IMR-90 (cell line): ENCODE measurements around the gene H2BK1. TPM values are rescaled to one million over a fixed set of nuclear protein-coding genes. Genes with fewer than 3 reads are reported as not detected.

Experiments used
- ATAC-seq: fragments of 200-7000 bp; cut with Tn5 transposase; 2 replicates; pipeline ENCODE4 v1.9.1; 2020; ENCODE audit warnings: low read depth, mild to moderate bottlenecking, moderate library complexity
- BruUV-seq: library from RNA; stranded (reverse); fragments of 400-500 nt; replicated peaks from 2 replicates; lab custom pipeline; 2021; lab: Mats Ljungman, UMichigan
- CTCF ChIA-PET: fragments of 300-600 bp; formaldehyde crosslinking; extraction: SDS; loops from one replicate; lab custom pipeline; 2021; ENCODE audit warnings: antibody characterized with exemption; lab: Yijun Ruan, JAX
- POLR2A ChIA-PET: fragments of 300-600 bp; sonication (Branson Sonifier 250); formaldehyde crosslinking; loops from one replicate; lab custom pipeline; 2022; ENCODE audit warnings: antibody characterized with exemption; ENCODE audit not compliant: unreplicated experiment; lab: Charles Lee
- DNase-seq: peaks from one replicate; pipeline ENCODE4 v3.0.0; 2013
- H2AFZ ChIP-seq: replicated peaks from 2 replicates; pipeline ENCODE3; 2013; ENCODE audit warnings: low read length, mild to moderate bottlenecking; ENCODE audit not compliant: poor library complexity
- H2AK5ac ChIP-seq: 2 replicates; pipeline ENCODE4 v1.6.1; 2013; ENCODE audit warnings: low read depth, low read length, inconsistent platforms
- H2AK9ac ChIP-seq: replicated peaks from 2 replicates; pipeline ENCODE3; 2013; ENCODE audit warnings: mild to moderate bottlenecking, low read depth, low read length, moderate library complexity; ENCODE audit not compliant: poor library complexity
- H2BK120ac ChIP-seq: 2 replicates; pipeline ENCODE4 v1.6.1; 2013; ENCODE audit warnings: low read depth, low read length, inconsistent platforms
- H2BK15ac ChIP-seq: 3 replicates; pipeline ENCODE4 v1.6.1; 2013; ENCODE audit warnings: low read depth, low read length, inconsistent platforms
- H2BK20ac ChIP-seq: 2 replicates; pipeline ENCODE4 v1.6.1; 2013; ENCODE audit warnings: low read depth, mild to moderate bottlenecking, inconsistent platforms, low read length, moderate library complexity
- H2BK5ac ChIP-seq: 2 replicates; pipeline ENCODE4 v1.6.1; 2013; ENCODE audit warnings: mild to moderate bottlenecking, low read depth, low read length, inconsistent platforms; ENCODE audit not compliant: poor library complexity, severe bottlenecking
- H3K14ac ChIP-seq: replicated peaks from 2 replicates; pipeline ENCODE4 v1.6.1; 2013; ENCODE audit warnings: low read depth, low read length, inconsistent platforms
- H3K18ac ChIP-seq: 2 replicates; pipeline ENCODE4 v1.6.1; 2013; ENCODE audit warnings: low read depth, low read length, control low read depth
- H3K23ac ChIP-seq: 2 replicates; pipeline ENCODE4 v1.6.1; 2013; ENCODE audit warnings: low read depth, low read length, inconsistent platforms
- H3K27ac ChIP-seq: 2 replicates; pipeline ENCODE4 v1.5.1; 2013; ENCODE audit warnings: mild to moderate bottlenecking, control low read depth, low read length; ENCODE audit not compliant: insufficient read depth
- H3K27me3 ChIP-seq: 2 replicates; pipeline ENCODE4 v1.6.1; 2013; ENCODE audit warnings: low read length; ENCODE audit not compliant: control insufficient read depth, insufficient read depth
- H3K36me3 ChIP-seq: 2 replicates; pipeline ENCODE4 v1.6.1; 2013; ENCODE audit warnings: low read length, mixed read lengths; ENCODE audit not compliant: control insufficient read depth, insufficient read depth
- H3K4ac ChIP-seq: 2 replicates; pipeline ENCODE4 v1.6.1; 2013; ENCODE audit warnings: low read depth, low read length, inconsistent platforms
- H3K4me1 ChIP-seq: 2 replicates; pipeline ENCODE4 v1.6.1; 2013; ENCODE audit warnings: low read length, mixed read lengths; ENCODE audit not compliant: control insufficient read depth, insufficient read depth
- H3K4me2 ChIP-seq: 2 replicates; pipeline ENCODE4 v1.6.1; 2013; ENCODE audit warnings: low read depth, mild to moderate bottlenecking, control low read depth, low read length, moderate library complexity
- H3K4me3 ChIP-seq: 2 replicates; pipeline ENCODE4 v1.5.1; 2013; ENCODE audit warnings: low read depth, mild to moderate bottlenecking, control low read depth, low read length, moderate library complexity; ENCODE audit not compliant: insufficient read depth
- H3K56ac ChIP-seq: 2 replicates; pipeline ENCODE4 v1.6.1; 2013; ENCODE audit warnings: low read length, inconsistent platforms; ENCODE audit not compliant: insufficient read depth; ENCODE audit errors: extremely low read depth
- H3K79me1 ChIP-seq, 2 experiments: 2 replicates each; pipeline ENCODE4 v1.6.1; 2013; ENCODE audit warnings: low read length in 2 of 2, inconsistent platforms in 1 of 2, low read depth in 1 of 2
- H3K9ac ChIP-seq: 2 replicates; pipeline ENCODE4 v1.6.1; 2013; ENCODE audit warnings: low read depth, low read length, control low read depth
- H3K9me1 ChIP-seq: 2 replicates; pipeline ENCODE4 v1.6.1; 2013; ENCODE audit warnings: low read length, inconsistent platforms; ENCODE audit not compliant: insufficient read depth
- H3K9me3 ChIP-seq: 2 replicates; pipeline ENCODE4 v1.6.1; 2013; ENCODE audit warnings: low read length; ENCODE audit not compliant: control insufficient read depth, insufficient read depth
- H4K20me1 ChIP-seq: 2 replicates; pipeline ENCODE4 v1.6.1; 2013; ENCODE audit warnings: low read length, inconsistent platforms; ENCODE audit not compliant: insufficient read depth
- H4K5ac ChIP-seq: 2 replicates; pipeline ENCODE4 v1.6.1; 2013; ENCODE audit warnings: mild to moderate bottlenecking, low read depth, low read length, control low read depth
- H4K8ac ChIP-seq, 2 experiments: 2 replicates each; pipeline ENCODE4 v1.6.1; 2013; ENCODE audit warnings: low read depth in 2 of 2, low read length in 2 of 2, control low read depth in 1 of 2, inconsistent platforms in 1 of 2
- H4K91ac ChIP-seq: 2 replicates; pipeline ENCODE4 v1.6.1; 2013; ENCODE audit warnings: low read depth, low read length, inconsistent platforms; ENCODE audit not compliant: insufficient read depth
- BHLHE40 ChIP-seq: fragments of 150-350 bp; IDR thresholded peaks from 2 replicates; pipeline ENCODE4 v1.6.1; 2016; ENCODE audit warnings: mild to moderate bottlenecking, low read depth, low read length
- CEBPB ChIP-seq: IDR thresholded peaks from 2 replicates; pipeline ENCODE4 v1.6.1; 2012; ENCODE audit warnings: low read depth, low read length, improper control_type of control experiment
- CHD1 ChIP-seq: IDR thresholded peaks from 2 replicates; pipeline ENCODE4 v1.6.1; 2012; ENCODE audit warnings: low read depth, low read length, improper control_type of control experiment
- CTCF ChIP-seq: conservative IDR thresholded peaks from 2 replicates; pipeline ENCODE4 v1.5.1; 2012; ENCODE audit warnings: mild to moderate bottlenecking, low read depth, low read length, improper control_type of control experiment
- ELK1 ChIP-seq: fragments of 150-350 bp; IDR thresholded peaks from 2 replicates; pipeline ENCODE4 v1.6.1; 2016; ENCODE audit warnings: low read depth, mild to moderate bottlenecking, low read length, moderate library complexity, borderline replicate concordance
- MAFK ChIP-seq: IDR thresholded peaks from 2 replicates; pipeline ENCODE4 v1.6.1; 2012; ENCODE audit warnings: low read depth, low read length, improper control_type of control experiment
- MAZ ChIP-seq: IDR thresholded peaks from 2 replicates; pipeline ENCODE4 v1.6.1; 2012; ENCODE audit warnings: low read depth, mild to moderate bottlenecking, low read length, improper control_type of control experiment, moderate library complexity, borderline replicate concordance
- MXI1 ChIP-seq: IDR thresholded peaks from 2 replicates; pipeline ENCODE4 v1.6.1; 2012; ENCODE audit warnings: low read depth, mild to moderate bottlenecking, low read length, moderate library complexity, borderline replicate concordance
- NFE2L2 ChIP-seq: fragments of 150-350 bp; IDR thresholded peaks from 2 replicates; pipeline ENCODE4 v1.6.1; 2016; ENCODE audit warnings: low read depth, mild to moderate bottlenecking, low read length
- POLR2A ChIP-seq: IDR thresholded peaks from 2 replicates; pipeline ENCODE4 v1.6.1; 2012; ENCODE audit warnings: mild to moderate bottlenecking, low read depth, low read length
- RAD21 ChIP-seq: IDR thresholded peaks from 2 replicates; pipeline ENCODE4 v1.6.1; 2012; ENCODE audit warnings: low read length, improper control_type of control experiment
- RFX5 ChIP-seq: IDR thresholded peaks from 2 replicates; pipeline ENCODE4 v1.8.0; 2012; ENCODE audit warnings: low read depth, mild to moderate bottlenecking, low read length, moderate library complexity
- SMC3 ChIP-seq: fragments of 150-350 bp; IDR thresholded peaks from 2 replicates; pipeline ENCODE4 v1.6.1; 2016; ENCODE audit warnings: low read depth, mild to moderate bottlenecking, antibody characterized with exemption, low read length, moderate library complexity
- WGBS, 2 experiments: methylation state at CpG; one replicate each; pipeline versions ENCODE4 v1.1.5 to v1.1.7; 2013; ENCODE audit warnings: missing lambda C conversion rate in 2 of 2; ENCODE audit not compliant: insufficient read length in 1 of 2; ENCODE audit errors: extremely low coverage in 2 of 2; 5-methylcytosine and 5-hydroxymethylcytosine counted together
- dilution Hi-C: fragments of 300-500 bp; cut with HindIII; formaldehyde crosslinking; loops from one replicate; pipeline ENCODE4 v1.14.3; 2018; ENCODE audit warnings: low sequenced_read_pairs; ENCODE audit not compliant: unreplicated experiment
- in situ Hi-C: fragments of 300-500 bp; cut with MboI; formaldehyde crosslinking; loops from 3 replicates; pipeline ENCODE4 v1.14.3; 2019; ENCODE audit warnings: low sequenced_read_pairs, inconsistent platforms, mixed read lengths
- intact Hi-C: fragments of 100-400 bp; cut with micrococcal nuclease; formaldehyde crosslinking; loops from 2 replicates; pipeline ENCODE4 v1.10.0; 2022
- polyA plus RNA-seq, 3 experiments: library from polyadenylated mRNA; depleted of rRNA; stranded (reverse); fragments of >200 nt; gene quantifications; 2 replicates each; pipeline ENCODE4 v1.2.3, GENCODE V29; 2012; ENCODE audit warnings: low replicate concordance in 1 of 3
- total RNA-seq: library from RNA; depleted of rRNA; stranded (reverse); fragments of >200 nt; gene quantifications from 2 replicates; pipeline ENCODE4 v1.2.3, GENCODE V29; 2012
- TF ChIP-seq, protein P1 (sequence below): fragments of 150-350 bp; IDR thresholded peaks from 2 replicates; pipeline ENCODE4 v1.6.1; 2017; ENCODE audit warnings: mild to moderate bottlenecking, antibody characterized with exemption, low read length, low read depth

H2BK1 gene
- total and polyA plus RNA-seq, 2 of the 4 experiments (the other 2 are of a cell fraction), result not detected

DNA sequence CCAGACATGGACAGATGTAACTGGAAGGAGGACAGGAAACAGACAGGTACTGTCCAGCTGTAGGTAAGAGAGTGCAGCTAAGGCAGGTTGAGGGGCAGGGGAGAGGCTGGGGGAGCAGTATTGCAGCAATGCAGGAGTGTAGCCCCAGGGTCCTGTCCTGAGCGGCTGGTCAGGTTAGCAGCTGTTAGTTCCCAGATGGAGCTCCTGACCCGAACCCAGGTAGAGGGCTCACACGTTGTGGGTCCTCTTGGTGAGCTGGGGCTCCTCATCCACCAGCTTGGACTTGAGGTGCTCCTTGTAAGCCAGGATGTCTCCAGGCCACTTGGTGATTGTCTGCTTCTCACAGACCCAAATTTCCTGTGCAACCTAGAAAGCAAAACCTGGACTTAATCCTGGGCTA lies 3.5 kb upstream of the H2BK1 start:
- ATAC-seq (no peak), DNase-seq (no peak)
- H2BK120ac ChIP-seq, result no peak overlapping the region
- no peak overlapping the region for H3K14ac ChIP-seq
- H4K20me1 ChIP-seq, result no peaks in the 10 kb centered on the region
- no peak overlapping the region for H3K9ac ChIP-seq
- H4K5ac ChIP-seq, result no peak overlapping the region
- WGBS, 2 experiments, result 85% methylated on average over 2 of the region's 3 CpGs; no CpG with 5 or more reads in 1 of the 2 experiments
- no peaks in the 10 kb centered on the region; the same call in 1 of the 2 replicates for H3K9me1 ChIP-seq
- peaks cover 58% of the 10 kb centered on the region for H3K36me3 ChIP-seq
- H2AFZ ChIP-seq, result no peak overlapping the region
- no peak overlapping the region for H4K8ac ChIP-seq
- no peak overlapping the region for H2BK20ac ChIP-seq
- no peak overlapping the region for H3K23ac ChIP-seq
- no peak overlapping the region for H2AK9ac ChIP-seq
- in situ Hi-C loops (no loop called here), dilution Hi-C loops (no loop called here), intact Hi-C loops (no loop called here)
- H3K56ac ChIP-seq, result no peak overlapping the region
- H4K91ac ChIP-seq, result no peak overlapping the region
- H3K18ac ChIP-seq, result no peak overlapping the region
- no peak overlapping the region for H3K4ac ChIP-seq
- no peak overlapping the region for H3K4me3 ChIP-seq
- ChIA-PET CTCF (no interaction called here), POLR2A (no interaction called here)
- no peak overlapping the region for H3K27ac ChIP-seq
- no peaks in the 10 kb centered on the region for H3K9me3 ChIP-seq
- H3K4me2 ChIP-seq, result no peak overlapping the region
- no TSS peak for BruUV-seq
- no peaks in the 10 kb centered on the region for H3K79me1 ChIP-seq
- no peak overlapping the region for H2BK15ac ChIP-seq
- peaks cover 2% of the 10 kb centered on the region; the same call in 1 of the 2 replicates for H3K27me3 ChIP-seq
- H2AK5ac ChIP-seq, result no peak overlapping the region
- no peak overlapping the region for H2BK5ac ChIP-seq
- no peaks in the 10 kb centered on the region for H3K4me1 ChIP-seq
- no peak for TF ChIP-seq MXI1
- TF ChIP-seq ELK1, result no peak
- no peak for TF ChIP-seq NFE2L2
- TF ChIP-seq BHLHE40, result no peak
- no peak for TF ChIP-seq CHD1
- TF ChIP-seq, protein P1, sequence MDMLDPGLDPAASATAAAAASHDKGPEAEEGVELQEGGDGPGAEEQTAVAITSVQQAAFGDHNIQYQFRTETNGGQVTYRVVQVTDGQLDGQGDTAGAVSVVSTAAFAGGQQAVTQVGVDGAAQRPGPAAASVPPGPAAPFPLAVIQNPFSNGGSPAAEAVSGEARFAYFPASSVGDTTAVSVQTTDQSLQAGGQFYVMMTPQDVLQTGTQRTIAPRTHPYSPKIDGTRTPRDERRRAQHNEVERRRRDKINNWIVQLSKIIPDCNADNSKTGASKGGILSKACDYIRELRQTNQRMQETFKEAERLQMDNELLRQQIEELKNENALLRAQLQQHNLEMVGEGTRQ, result no peak
- TF ChIP-seq MAZ, result no peak
- no peak for TF ChIP-seq POLR2A
- no peak for TF ChIP-seq CTCF
- TF ChIP-seq RFX5, result no peak
- TF ChIP-seq SMC3, result no peak
- no peak for TF ChIP-seq MAFK
- no peak for TF ChIP-seq CEBPB
- no peak for TF ChIP-seq RAD21
